Measurements from ENCODE around the gene PHACTR2. TPM values are rescaled to one million over a fixed set of nuclear protein-coding genes. Genes with fewer than 3 reads are reported as not detected.

PHACTR2 gene
- total and polyA plus RNA-seq, 2 donors: 11.2 to 160 TPM

- H3K4me1 ChIP-seq (ENCODE audit: insufficient read depth): peaks cover 2% of the 10 kb centered on the region
- no peak overlapping the region for H3K27ac ChIP-seq (ENCODE audit: low read depth)
- WGBS: 57% methylated on average over 2 of the region's 2 CpGs
- DNase-seq (ENCODE audit: extremely low spot score): no peak
- no peaks in the 10 kb centered on the region for H3K36me3 ChIP-seq (ENCODE audit: insufficient read depth)
- no peak overlapping the region for H3K4me3 ChIP-seq (ENCODE audit: low read depth, low read length)
Observed at GRCh38 chr6:143697076-143697800, 19.5 kb downstream of the PHACTR2 start.

GRCh38 chr6:143698329-143698728 lies 20.6 kb downstream of the PHACTR2 start:
- Histone ChIP-seq H3K36me3 (ENCODE audit: insufficient read depth) (no peaks in the 10 kb centered on the region), H3K4me3 (ENCODE audit: low read depth, low read length) (no peak overlapping the region), H3K27ac (ENCODE audit: low read depth) (no peak overlapping the region), H3K4me1 (ENCODE audit: insufficient read depth) (no peaks in the 10 kb centered on the region)
- WGBS: 97% methylated on average over 3 of the region's 3 CpGs
- DNase-seq (ENCODE audit: extremely low spot score): no peak

- Histone ChIP-seq H3K36me3 (ENCODE audit: insufficient read depth) (no peaks in the 10 kb centered on the region), H3K27ac (ENCODE audit: low read depth) (no peak overlapping the region), H3K4me1 (ENCODE audit: insufficient read depth) (no peaks in the 10 kb centered on the region), H3K4me3 (ENCODE audit: low read depth, low read length) (no peak overlapping the region)
- WGBS: 93% methylated on average over 8 of the region's 8 CpGs
- DNase-seq (ENCODE audit: extremely low spot score): no peak
Observed at GRCh38 chr6:143698759-143699429, 21.1 kb downstream of the PHACTR2 start.

- no peak overlapping the region for H3K27ac ChIP-seq (ENCODE audit: low read depth)
- H3K4me3 ChIP-seq (ENCODE audit: low read depth, low read length): no peak overlapping the region
- no peaks in the 10 kb centered on the region for H3K36me3 ChIP-seq (ENCODE audit: insufficient read depth)
- 71% methylated on average over 3 of the region's 3 CpGs for WGBS
- no peaks in the 10 kb centered on the region for H3K4me1 ChIP-seq (ENCODE audit: insufficient read depth)
- no peak for DNase-seq (ENCODE audit: extremely low spot score)
Observed at GRCh38 chr6:143699430-143699825, 21.7 kb downstream of the PHACTR2 start.

GRCh38 chr6:143700684-143701348 lies 23.1 kb downstream of the PHACTR2 start:
- H3K27ac ChIP-seq (ENCODE audit: low read depth): no peak overlapping the region
- WGBS: 32% methylated on average over 8 of the region's 8 CpGs
- H3K4me1 ChIP-seq (ENCODE audit: insufficient read depth): no peaks in the 10 kb centered on the region
- peak; percentile 66 for DNase-seq (ENCODE audit: extremely low spot score)
- no peak overlapping the region for H3K4me3 ChIP-seq (ENCODE audit: low read depth, low read length)
- no peaks in the 10 kb centered on the region for H3K36me3 ChIP-seq (ENCODE audit: insufficient read depth)

GRCh38 chr6:143701349-143702234 lies 23.8 kb downstream of the PHACTR2 start:
- DNase-seq (ENCODE audit: extremely low spot score): no peak
- Histone ChIP-seq H3K36me3 (ENCODE audit: insufficient read depth) (no peaks in the 10 kb centered on the region), H3K27ac (ENCODE audit: low read depth) (no peak overlapping the region), H3K4me1 (ENCODE audit: insufficient read depth) (no peaks in the 10 kb centered on the region), H3K4me3 (ENCODE audit: low read depth, low read length) (no peak overlapping the region)
- WGBS: 63% methylated on average over 6 of the region's 6 CpGs

- no peaks in the 10 kb centered on the region for H3K4me1 ChIP-seq (ENCODE audit: insufficient read depth)
- WGBS: 92% methylated on average over 3 of the region's 3 CpGs
- H3K27ac ChIP-seq (ENCODE audit: low read depth): no peak overlapping the region
- H3K36me3 ChIP-seq (ENCODE audit: insufficient read depth): no peaks in the 10 kb centered on the region
- no peak for DNase-seq (ENCODE audit: extremely low spot score)
- no peak overlapping the region for H3K4me3 ChIP-seq (ENCODE audit: low read depth, low read length)
Observed at GRCh38 chr6:143705569-143705968, 27.8 kb downstream of the PHACTR2 start.

- Histone ChIP-seq H3K36me3 (ENCODE audit: insufficient read depth) (peaks cover under 1% of the 10 kb centered on the region), H3K4me3 (ENCODE audit: low read depth, low read length) (no peak overlapping the region), H3K27ac (ENCODE audit: low read depth) (no peak overlapping the region), H3K4me1 (ENCODE audit: insufficient read depth) (no peaks in the 10 kb centered on the region)
- 82% methylated on average over 3 of the region's 3 CpGs for WGBS
- no peak for DNase-seq (ENCODE audit: extremely low spot score)
Observed at GRCh38 chr6:143707697-143708096, 29.9 kb downstream of the PHACTR2 start.

- Histone ChIP-seq H3K4me3 (ENCODE audit: low read depth, low read length) (no peak overlapping the region), H3K27ac (ENCODE audit: low read depth) (no peak overlapping the region), H3K36me3 (ENCODE audit: insufficient read depth) (peaks cover 3% of the 10 kb centered on the region), H3K4me1 (ENCODE audit: insufficient read depth) (no peaks in the 10 kb centered on the region)
- no peak for DNase-seq (ENCODE audit: extremely low spot score)
- WGBS: 99% methylated on average over 1 of the region's 1 CpG
Observed at GRCh38 chr6:143708889-143709288, 31.1 kb downstream of the PHACTR2 start.

- Histone ChIP-seq H3K36me3 (ENCODE audit: insufficient read depth) (peaks cover 3% of the 10 kb centered on the region), H3K27ac (ENCODE audit: low read depth) (no peak overlapping the region), H3K4me3 (ENCODE audit: low read depth, low read length) (no peak overlapping the region), H3K4me1 (ENCODE audit: insufficient read depth) (no peaks in the 10 kb centered on the region)
- WGBS: 98% methylated on average over 3 of the region's 3 CpGs
- no peak for DNase-seq (ENCODE audit: extremely low spot score)
Observed at GRCh38 chr6:143711714-143712113, 33.9 kb downstream of the PHACTR2 start.

GRCh38 chr6:143718472-143718871 lies 40.7 kb downstream of the PHACTR2 start:
- no peak overlapping the region for H3K4me3 ChIP-seq (ENCODE audit: low read depth, low read length)
- no peak overlapping the region for H3K27ac ChIP-seq (ENCODE audit: low read depth)
- H3K36me3 ChIP-seq (ENCODE audit: insufficient read depth): no peaks in the 10 kb centered on the region
- DNase-seq (ENCODE audit: extremely low spot score): no peak
- 45% methylated on average over 1 of the region's 1 CpG for WGBS
- no peaks in the 10 kb centered on the region for H3K4me1 ChIP-seq (ENCODE audit: insufficient read depth)

- no peaks in the 10 kb centered on the region for H3K36me3 ChIP-seq (ENCODE audit: insufficient read depth)
- H3K27ac ChIP-seq (ENCODE audit: low read depth): no peak overlapping the region
- no peak overlapping the region for H3K4me3 ChIP-seq (ENCODE audit: low read depth, low read length)
- no peaks in the 10 kb centered on the region for H3K4me1 ChIP-seq (ENCODE audit: insufficient read depth)
- no peak for DNase-seq (ENCODE audit: extremely low spot score)
Observed at GRCh38 chr6:143721642-143722041, 43.9 kb downstream of the PHACTR2 start.

GRCh38 chr6:143724876-143725275 lies 47.1 kb downstream of the PHACTR2 start:
- DNase-seq (ENCODE audit: extremely low spot score): no peak
- H3K27ac ChIP-seq (ENCODE audit: low read depth): no peak overlapping the region
- H3K4me3 ChIP-seq (ENCODE audit: low read depth, low read length): no peak overlapping the region
- 97% methylated on average over 4 of the region's 5 CpGs for WGBS
- no peaks in the 10 kb centered on the region for H3K36me3 ChIP-seq (ENCODE audit: insufficient read depth)
- no peaks in the 10 kb centered on the region for H3K4me1 ChIP-seq (ENCODE audit: insufficient read depth)
